Measurements from ENCODE around the gene CARNS1. TPM values are rescaled to one million over a fixed set of nuclear protein-coding genes. Genes with fewer than 3 reads are reported as not detected.

CARNS1 gene, protein sequence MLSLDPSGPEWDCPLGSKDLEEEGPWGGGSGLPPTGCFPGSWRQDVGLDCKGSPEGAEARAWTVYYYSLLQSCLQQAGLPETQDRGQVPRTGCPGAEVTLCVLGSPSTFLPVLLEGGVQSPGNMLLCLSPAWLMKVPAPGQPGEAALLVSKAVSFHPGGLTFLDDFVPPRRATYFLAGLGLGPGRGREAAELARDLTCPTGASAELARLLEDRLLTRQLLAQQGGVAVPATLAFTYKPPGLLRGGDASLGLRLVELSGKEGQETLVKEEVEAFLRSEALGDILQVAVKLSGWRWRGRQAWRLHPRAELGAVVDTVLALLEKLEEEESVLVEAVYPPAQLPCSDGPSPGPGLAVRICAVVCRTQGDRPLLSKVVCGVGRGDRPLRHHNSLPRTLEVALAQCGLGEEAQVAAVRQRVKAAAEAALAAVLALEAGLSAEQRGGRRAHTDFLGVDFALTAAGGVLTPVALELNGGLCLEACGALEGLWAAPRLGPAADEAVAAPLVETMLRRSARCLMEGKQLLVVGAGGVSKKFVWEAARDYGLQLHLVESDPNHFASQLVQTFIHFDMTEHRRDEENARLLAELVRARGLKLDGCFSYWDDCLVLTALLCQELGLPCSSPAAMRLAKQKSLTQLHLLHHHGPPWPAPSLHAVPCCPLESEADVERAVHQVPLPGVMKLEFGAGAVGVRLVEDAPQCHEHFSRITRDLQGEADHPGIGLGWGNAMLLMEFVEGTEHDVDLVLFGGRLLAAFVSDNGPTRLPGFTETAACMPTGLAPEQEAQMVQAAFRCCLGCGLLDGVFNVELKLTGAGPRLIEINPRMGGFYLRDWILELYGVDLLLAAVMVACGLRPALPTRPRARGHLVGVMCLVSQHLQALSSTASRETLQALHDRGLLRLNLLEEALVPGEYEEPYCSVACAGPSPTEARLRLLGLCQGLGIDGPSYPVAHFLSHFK
- polyA plus RNA-seq (2013, experiment 1 of 2; ENCODE audit: insufficient read length) = 0.37 TPM
- 0.55 TPM for polyA plus RNA-seq (2013, experiment 2 of 2; ENCODE audit: insufficient read length)

- DNase-seq = no peak
Measured at GRCh38 chr11:67415501-67416304, at the start of gene CARNS1. Gene CARNS1, plus strand, starts transcription at chr11:67415678. Its CDS starts 522 bp downstream, at chr11:67416200.

GRCh38 chr11:67365736-67366444, 49.6 kb upstream of the CARNS1 start:
- no peak for DNase-seq

- no peak for DNase-seq
Measured at GRCh38 chr11:67366546-67366945, 48.9 kb upstream of the CARNS1 start.

DNA sequence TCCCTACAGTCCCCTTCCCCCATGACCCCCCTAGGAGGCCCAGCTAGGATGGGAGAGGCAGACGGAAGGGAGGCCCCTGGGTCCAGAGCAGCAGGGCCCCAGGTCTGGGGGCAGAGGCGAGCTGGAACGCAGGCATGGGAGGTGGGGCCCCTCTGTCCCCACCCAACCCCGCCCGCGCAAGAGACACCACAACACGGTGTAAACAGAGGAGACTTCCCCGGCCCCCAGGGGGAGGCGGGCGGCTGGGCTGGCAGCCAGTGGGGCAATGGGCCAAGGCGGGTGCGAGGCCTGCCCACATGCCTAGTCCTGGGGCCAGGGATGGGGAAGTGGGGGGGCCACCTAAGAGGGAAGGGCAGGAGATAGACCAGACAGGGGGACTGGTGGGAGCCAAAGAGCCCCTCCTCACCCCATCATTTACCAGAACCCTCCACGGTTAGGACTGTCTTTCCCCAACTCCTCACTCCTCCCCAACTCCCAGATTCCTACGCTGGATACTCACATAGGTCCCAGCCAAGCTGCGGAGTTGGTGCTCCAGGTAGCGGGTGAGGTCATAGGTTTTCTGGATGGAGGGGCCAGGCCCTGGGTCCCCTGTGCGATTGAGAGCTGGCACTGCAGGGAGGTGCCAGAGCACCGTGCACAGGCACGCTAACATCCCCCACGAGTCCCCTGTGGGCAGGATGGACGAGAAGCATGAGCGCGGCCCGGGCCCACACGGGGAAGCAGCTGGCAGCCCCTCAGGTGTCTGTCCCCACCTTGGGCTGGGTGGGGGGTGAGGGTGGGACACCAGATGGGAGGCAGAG, 48.3 kb upstream of the CARNS1 start:
- no peak for DNase-seq

GRCh38 chr11:67367761-67368227, 47.7 kb upstream of the CARNS1 start:
- DNase-seq = no peak

DNA sequence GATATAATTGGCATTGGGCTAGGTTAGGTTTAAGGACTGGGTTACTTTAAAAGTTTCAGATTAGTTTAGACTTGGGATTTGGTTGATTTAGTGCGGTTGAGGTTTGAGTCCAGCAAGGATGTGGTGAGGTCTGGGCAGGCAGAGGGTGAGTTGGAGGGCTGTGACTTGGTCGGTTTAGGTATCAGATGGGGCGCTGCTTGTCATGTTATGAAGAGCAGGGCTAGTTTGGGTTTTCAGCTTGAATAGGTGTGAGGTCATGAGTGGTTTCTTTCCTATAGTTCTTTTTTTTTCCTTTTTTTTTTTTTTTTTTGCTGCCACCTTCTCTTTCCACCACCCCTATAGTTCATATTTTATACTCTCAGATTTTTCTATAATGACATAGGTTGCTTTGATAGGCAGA, 46.9 kb upstream of the CARNS1 start:
- no peak for DNase-seq

GRCh38 chr11:67369275-67369674, 46.2 kb upstream of the CARNS1 start:
- DNase-seq = peak; percentile 26

DNA sequence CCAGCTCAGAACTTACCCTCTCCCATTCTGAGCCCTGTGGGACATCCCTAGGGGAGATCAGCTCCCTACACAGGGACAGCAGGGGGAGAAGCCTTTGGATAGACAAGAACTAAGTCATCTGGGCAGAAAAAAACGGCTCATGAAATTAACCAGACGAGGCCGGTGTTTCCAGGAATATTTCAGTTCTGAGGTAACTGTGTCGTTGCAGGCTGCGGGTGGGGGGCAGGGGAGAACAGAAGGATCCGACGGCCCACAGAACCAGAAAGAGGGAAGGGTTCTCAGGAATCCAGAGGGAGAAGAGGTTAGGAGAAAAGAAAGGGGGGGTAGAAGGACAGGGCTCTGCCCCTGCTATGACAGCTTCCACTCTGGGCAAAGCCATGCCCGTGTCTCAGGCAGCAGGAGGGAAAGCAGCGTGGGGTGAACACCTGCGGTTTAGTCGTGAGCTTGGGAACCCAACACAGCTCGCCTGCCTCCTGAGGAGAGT, 45.6 kb upstream of the CARNS1 start:
- peak; percentile 50 for DNase-seq

- peak; percentile 43 for DNase-seq
Measured at GRCh38 chr11:67370351-67371076, 45.0 kb upstream of the CARNS1 start.

DNA sequence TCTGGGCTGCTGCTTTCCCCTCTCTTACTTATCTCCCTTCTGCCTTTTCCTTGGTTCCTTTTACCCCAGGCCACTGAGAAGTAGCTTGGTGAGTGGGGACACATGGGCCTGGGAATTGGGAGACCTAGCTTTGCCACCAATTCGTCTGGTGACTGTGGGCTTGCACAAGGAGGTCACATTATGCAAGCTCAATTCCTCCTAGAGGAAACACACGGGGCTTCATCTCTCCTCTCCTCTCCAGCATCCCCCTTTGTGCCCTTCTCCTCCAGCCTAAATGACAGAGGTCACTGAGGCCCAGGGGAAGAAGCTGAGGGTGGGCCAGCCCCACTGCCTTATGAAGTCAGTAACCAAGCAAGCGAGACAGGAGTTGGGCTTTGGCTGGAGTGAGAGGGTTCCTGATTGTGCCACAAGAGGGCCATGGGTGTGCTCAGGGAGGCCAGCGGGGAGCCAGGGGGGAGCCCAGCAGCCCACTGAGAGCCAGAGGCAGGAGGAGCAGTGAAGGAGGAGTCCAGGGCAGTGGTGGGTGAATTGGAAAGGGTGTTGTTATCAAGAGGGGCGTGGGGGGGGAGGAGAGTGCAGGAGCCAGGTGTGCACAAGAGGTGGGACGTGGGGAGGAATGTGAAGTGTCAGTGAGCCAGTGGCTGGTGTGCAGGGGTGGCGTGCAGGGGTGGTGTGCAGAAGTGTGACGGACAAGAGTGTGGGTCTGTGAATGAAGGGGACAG, 44.1 kb upstream of the CARNS1 start:
- peak; percentile 67 for DNase-seq

DNA sequence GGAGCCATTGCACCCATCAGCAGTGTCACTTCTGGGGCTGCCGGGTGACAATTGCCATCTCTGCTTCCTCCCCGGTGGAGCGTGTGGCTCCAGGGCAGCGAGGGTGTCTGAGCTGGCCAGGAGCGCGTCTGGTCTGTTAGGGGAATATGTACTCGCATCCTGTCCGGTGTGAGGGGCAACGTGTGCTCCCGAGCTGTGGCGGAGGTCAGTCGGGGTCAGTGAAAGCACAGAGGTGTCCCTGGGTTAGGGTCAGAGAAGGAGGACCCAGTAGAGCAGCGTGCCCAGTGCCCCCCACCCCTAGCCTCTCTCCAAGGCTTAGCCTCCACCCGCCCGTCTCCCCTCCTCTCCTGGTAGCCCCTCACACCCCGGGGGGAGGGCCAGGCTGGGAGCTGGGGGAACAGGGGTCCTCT, 43.6 kb upstream of the CARNS1 start:
- no peak for DNase-seq

- DNase-seq = peak; percentile 20
Measured at GRCh38 chr11:67372321-67372992, 43.0 kb upstream of the CARNS1 start.

DNA sequence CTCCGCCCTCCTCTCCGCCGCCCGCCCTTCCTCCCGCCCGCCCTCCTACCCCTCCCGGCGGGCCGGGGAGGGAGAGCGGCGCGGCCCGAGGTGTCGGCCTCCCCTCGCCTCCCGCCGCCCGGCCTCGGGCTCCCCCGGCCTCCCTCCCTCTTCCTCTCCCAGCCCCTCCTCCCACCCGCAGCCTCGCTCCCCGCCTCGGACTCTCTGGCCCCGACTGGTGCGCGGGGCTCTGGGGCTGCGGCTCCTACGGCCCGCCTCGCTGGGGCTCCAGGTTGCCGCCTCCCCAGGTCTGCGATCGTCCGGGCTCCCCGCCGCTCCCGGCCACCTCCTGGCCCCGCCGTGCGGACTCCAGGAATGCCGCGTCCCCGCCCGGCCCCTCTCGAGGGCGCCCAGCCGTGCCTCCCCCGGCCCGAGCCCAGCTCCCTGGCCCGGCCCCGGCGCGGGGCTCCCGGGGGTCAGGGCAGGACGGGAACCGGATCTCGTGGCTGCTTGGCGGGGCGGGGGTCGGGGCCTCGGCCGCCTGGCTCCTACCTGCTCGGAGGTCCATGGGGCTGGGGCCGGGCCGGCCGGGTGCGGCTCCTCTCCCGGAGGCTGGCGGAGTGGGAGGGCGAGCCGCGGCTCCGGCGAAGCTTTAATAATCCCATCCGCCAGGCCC, 42.4 kb upstream of the CARNS1 start, which contains the start of gene CLCF1:
Gene CLCF1, minus strand, starts transcription at position 606 of the 655 bp plus-strand sequence. Its CDS starts 59 bp downstream, at position 547.
- peak; percentile 70 for DNase-seq

DNA sequence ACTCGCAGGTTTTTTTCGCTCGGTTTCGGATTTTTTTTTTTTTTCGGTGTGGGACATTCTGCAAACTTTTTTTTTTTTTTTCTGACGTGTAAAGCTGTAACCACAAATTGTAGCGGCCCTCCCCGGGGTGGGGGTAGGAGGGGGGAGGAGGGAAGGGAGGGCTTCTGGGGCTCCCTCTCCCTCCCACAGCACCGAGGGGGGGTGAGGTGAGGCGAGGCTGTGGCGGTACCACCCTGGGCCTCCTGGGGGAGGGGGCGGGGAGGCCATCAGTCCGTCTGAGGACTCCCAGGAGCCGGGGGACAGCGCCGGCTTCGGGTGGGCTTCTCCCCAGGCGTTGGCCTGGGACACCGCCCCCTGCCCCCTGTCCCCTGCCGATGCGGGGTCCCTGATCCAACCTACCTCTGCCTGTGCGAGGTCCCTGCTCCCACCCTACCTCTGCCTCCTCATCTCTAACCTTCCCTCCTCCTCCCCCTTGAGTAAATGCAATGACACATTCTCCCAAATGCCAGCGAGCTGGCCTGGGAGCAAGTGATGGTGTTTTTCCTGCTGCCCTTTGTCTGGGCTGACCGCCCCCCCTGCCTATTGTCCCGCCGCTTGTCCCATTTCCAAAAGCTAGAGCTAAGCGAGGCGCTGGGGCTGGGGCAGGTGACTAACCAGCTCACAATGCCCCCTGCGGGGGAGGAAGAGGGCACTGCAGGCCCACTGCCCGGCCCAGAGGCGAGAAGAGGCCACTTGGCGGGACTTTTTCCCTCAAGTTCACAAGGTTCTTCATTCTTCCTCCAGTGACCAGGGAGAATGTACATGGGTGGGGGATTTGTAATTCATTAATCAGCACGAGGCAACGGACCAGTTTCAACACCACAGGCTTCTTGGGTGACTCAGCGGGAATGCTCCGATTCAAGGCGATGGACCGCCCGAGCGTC, 41.6 kb upstream of the CARNS1 start:
- DNase-seq = peak; percentile 98

DNA sequence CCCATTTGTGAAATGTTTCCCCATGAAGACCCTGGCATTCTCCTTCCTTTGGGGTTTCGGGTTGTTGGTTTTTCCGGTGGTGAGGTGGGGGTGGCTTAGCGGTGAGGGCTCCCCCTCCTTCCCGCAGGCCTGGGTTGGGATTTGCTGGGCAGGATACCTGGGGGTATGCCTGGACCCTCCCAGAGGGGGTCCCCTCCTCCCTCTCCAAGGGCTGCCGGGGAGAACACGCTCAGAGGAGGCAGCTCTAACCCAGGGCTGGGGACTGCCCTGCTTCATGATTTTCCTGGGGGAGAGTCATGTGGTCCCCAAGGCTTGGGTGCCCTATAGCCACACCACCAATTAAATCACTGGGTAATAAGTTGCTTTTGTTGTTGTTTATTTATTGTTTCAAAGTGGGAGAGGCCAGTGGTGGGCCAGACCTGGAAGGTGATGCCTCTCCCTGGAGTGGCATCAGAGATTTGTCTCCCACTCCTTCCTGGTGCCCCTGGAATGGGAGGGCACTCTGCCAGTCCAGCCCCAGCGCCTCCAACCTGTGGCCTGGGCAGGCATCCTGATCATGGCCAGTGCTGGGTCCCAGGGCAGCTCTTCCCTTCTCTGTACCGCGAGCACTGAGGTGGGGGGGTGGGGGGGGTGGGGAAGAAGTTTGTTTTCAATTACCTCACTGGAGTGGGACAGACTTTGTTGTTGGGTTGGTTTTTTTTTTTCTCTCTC, 40.8 kb upstream of the CARNS1 start:
- peak; percentile 58 for DNase-seq

All from fibroblast of skin of back (primary cell).